HG02759 (cell line): ENCODE data around the gene LMOD2.

Experiments used
- ATAC-seq: cut with Tn5 transposase; IDR thresholded peaks from one replicate; pipeline ENCODE4 v1.9.1; 2021; ENCODE audit warnings: mild to moderate bottlenecking, moderate library complexity; ENCODE audit not compliant: unreplicated experiment

Gene LMOD2

DNA sequence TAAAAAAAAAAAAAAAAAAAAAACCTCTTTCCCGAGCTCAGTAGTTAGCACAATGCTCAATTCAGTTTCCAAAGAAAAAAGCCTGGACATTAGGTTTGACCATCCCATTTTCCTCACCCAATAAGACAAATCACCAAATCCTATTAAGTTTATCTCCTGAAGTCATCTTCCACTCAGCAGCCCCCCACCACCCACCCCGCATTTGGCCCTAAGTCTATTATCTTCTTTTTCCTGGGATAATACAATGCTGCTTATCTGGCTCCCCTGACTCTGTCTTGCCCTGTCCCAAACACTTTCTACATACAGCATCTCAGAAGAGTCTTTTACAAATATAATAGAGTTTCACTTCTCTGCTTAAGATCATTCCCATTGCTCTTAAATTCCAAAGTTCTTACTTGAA lies 17.8 kb upstream of the LMOD2 start:
- ATAC-seq, result no peak

DNA sequence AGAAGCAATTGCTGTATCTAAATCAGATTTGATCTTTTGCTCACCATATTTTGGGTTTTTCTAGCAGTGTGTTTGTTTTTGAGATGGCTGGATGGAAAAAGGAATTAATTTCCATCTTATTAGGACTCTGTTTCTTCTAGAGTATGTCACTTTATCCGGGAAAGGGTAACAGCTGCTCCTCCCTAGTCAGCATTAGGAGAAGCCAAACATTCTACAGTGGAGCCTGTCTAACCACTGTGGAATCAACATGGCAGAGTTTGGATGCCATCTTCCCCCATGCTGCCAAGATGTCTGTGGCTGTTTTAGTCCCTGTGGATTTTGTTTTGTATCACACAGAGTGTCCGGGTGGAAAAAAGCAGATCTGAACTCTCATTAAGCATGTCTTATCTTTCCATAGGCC lies 16.0 kb upstream of the LMOD2 start:
- no peak for ATAC-seq

DNA sequence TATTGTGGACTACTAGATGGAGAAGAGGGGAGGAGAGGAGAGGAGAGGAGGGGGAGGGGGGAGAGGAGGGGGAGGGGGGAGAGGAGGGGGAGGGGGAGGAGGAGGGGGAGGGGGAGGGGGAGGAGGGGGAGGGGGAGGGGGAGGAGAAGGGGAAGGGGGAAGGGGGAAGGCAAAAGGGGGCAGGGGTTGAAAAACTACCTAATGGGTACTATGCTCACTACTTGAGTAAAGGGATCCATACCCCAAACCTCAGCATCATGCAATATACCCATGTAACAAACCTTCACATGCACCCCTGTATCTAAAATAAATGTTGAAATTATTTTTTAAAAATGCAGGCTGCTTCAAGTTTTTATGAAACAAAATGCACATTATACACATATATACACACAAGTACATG lies 15.1 kb upstream of the LMOD2 start:
- no peak for ATAC-seq

DNA sequence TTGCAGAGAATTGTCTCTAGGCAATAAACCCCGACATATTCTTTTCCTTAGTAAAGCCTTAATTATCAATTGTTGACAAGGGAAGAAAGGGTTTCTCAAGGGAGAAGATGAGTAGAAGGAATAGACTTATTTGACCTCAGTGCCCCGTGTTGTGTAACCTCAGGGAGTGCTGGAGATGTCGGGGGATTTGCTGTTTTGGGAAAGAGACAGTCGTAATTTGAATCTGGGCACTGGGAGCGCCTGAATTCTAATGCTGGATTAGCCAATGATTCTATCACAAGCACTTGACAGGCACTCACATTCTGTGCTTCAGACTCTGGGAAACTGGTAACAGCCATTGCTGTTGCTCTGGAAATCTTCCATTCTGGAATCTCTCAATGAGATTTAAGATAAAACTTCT lies 13.8 kb upstream of the LMOD2 start:
- ATAC-seq, result no peak

DNA sequence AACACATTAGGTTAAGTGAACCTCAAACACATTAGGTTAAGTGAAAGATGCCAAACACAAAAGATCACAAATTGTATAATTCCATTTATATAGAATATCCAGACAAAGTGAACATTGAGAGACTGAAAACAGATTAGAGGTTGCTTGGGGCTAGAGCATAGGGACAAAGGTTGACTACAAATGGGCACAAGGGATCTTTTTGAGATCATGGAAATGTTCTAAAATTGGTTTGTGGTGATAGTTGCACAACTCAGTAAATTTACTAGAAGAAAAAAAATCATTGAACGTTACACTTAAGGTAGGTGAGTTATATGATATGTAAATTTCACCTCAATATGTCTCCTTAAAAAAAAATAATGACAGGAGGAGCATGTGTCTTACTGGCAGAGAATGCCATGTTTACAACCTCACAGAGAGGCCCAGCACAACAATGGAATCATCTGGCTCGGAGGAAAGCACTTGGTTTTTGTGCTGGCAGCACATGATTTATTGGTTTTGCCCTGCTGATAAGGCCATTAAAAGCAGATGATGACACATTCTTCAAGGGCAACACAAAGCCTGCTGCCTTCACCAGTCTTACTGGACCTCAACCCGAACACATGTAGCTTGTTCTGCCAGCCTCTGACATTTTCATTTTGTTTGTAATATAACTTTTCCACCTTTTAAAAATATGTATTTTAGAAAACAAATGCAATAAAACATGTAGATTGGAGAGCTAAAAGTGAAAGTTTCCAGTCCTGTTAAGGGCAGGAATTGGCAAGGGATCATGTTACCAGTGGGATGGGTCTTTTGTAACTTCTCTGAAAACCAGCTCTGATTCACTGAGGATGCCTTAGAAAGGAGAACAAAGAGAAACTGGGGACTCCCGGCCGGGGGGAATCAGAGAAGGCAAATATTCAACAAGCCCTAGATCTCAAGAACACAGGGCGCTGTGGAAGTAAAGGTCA lies 11.9 kb upstream of the LMOD2 start:
- ATAC-seq, result no peak

DNA sequence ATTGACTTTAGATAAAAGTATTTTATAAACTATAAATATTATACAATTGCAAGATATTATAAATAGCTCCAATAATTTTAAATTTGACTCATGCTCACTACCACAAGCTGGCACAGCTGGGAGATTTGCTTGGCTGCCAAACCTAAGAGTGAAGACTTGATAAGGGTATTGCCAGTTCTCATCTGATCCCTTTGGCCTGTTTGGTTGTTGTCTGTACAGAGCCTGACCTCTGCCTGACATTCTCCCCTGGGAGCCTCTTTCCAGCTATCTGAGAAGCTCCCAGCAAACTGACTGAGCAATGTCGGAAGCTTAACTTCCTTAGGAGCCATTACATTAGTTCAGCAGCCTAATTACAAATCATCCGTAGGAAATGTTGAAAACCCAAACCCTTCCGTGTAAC lies 10.2 kb upstream of the LMOD2 start:
- ATAC-seq, result no peak

DNA sequence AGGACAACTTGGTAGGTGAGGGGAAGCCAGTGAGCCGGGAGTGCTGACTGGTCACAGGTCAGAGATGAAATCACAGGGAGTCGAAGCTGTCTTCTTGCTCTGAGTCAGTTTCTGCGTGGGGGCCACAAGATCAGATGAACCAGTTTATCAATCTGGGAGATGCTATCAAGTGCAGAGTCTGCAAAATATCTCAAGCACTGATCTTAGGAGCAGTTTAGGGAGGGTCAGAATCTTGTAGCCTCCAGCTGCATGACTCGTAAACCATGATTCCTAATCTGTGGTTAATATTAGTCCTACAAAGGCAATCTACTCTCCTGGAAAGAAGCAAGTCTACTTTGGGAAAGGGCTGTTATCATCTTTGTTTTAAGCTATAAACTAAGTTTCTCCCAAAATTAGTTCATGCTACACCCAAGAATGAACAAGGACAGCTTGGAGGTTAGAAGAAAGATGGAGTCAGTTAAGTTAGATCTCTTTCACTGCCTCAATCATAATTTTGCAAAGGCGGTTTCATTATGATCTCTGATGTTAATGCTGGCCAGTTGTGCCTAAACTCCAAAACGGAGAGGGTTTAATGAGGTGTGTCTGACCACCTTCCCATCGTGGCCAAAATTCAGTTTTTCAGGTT lies 8.4 kb upstream of the LMOD2 start:
- no peak for ATAC-seq

DNA sequence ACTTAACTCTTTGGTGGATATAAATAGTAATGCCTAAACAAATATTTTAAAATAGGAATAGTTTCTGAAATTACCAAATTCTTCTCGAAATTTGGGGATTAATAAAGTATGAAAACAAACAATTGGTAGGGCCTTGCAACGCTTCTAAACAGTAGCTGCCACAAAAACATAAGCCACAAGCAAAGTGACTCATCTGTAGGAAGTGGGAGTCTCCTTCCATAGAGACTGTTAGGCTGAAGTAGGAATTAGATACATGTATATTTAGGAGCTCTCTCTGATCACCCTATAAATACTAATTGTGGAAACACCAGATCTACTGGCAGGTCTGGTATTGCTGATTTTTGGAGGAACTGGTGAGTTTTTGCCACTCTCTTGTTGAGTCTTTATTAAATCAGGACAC lies 5.7 kb upstream of the LMOD2 start:
- ATAC-seq, result no peak

DNA sequence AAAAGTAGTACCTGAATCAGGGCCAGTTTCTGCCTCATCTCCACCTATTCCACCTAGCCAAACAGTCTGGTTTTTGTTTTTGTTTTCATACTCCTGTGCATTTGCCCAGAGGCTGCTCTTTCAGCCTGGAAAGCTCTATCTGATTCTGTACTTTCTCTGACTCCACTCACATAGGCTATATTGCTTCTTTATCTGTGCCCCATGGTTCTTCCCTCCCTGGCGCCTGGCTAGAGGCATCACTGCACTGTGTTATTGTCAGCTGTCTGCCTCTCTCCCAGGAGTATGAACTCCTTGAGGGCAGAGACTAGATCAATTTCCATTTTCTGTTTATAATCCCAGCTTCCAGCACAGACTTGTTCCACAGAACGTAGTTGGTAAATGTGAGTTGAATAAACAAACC lies 5.1 kb upstream of the LMOD2 start:
- no peak for ATAC-seq

DNA sequence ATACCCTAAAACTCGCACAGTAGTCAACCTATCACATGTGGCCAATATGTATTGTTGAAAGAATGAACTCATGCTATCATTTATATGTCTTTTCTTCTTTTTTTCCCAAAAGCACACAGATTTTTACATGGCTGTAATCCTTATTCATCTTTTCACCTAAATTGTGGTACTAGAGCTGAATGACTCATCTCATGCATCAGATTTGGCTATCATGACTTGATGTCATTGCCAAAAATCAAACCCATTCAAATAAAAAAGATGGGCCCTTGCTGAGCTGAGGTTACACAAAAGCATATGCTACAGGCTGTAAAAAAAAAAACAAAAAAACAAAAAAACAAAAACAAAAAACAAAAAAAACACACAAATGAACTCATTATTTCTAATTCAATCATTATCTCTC lies 3.3 kb upstream of the LMOD2 start:
- ATAC-seq, result no peak

DNA sequence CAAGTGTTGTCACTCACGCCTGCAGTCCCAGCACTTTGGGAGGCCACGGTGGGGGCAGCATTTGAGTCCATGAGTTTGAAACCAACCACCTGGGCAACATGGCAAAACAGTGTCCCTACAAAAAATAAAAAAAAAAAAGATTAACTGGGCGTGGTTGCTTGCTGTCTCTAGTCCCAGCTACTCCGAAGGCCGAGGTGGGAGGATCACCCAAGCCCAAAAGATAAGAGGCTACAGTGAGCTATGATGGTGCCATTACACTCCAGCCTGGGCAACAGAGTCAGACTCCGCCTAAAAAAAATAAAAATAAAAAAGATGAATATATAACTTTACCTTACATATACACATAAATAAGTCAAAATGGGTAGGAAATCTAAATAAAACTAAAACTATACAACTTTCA lies 2.5 kb upstream of the LMOD2 start:
- no peak for ATAC-seq

DNA sequence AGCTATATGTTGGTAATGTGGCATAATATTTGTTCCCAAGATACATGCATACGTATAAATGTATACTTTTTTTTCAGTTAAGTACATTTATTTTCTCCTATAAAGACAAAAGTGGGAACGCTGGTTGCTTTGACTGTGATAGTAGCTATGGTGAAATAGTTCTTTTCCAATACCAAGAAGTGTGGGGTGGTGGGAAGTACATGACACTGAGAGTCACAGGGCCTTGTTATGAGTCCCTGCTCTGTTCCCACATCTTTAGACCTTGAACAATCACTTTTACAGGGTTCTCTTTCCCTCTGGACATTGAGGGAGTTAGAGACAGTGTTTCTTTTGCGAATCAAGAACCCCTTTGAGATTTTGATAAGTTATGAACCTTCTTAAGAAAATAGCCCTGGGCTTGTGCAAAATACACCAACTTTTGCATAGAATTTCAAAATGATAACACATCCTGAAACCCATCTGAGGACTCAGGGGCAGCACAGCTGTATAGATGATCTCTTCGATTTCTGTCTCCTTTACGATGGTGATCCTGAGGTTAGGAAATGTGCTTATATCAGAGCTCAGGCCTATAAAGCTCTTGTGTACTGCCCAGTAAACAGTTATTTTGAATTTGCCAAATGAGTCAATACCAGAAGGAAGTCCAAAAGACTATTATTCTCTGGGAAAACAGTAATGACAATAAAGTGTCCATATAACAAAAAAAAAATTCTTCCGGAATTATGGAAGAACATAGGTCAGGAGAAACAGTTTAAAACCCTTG lies 1.1 kb downstream of the LMOD2 start:
- no peak for ATAC-seq

DNA sequence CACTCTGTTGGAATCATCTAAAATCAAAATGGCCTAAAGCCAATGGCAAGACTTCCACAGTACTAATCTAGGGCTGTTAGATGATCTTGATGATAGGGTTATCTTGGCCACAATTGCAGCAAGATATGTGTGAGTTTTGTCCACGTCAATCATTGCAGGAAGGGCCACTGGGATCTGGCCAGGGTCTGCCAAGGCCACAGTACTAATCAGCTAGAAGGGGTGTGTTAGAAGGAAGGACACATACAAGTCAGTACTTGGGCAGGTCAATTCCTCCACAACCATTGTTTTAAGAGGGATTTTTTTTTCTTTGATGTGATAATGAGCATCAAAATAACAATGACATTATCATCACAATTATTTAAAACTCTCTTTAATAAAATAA lies 1.6 kb downstream of the LMOD2 start:
- no peak for ATAC-seq

DNA sequence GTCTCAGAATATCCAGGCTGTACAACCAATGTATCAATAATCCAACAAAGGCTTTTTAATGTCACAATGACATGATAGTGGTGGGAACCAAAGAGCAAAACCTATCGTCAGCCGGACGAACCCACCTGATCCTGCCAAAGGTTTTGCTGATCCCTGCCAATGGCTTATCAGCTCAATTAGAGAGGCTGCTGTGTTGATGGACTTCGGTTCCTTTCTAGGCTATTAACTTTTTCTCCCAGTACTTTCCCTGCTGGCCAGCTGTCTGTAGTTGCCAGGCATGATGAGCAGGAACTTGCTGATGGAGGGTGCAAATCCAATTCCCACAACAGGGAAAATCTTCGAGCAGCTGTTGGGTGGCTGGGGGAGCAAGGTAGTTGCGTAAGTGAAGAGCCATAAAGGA lies 2.4 kb downstream of the LMOD2 start:
- no peak for ATAC-seq

DNA sequence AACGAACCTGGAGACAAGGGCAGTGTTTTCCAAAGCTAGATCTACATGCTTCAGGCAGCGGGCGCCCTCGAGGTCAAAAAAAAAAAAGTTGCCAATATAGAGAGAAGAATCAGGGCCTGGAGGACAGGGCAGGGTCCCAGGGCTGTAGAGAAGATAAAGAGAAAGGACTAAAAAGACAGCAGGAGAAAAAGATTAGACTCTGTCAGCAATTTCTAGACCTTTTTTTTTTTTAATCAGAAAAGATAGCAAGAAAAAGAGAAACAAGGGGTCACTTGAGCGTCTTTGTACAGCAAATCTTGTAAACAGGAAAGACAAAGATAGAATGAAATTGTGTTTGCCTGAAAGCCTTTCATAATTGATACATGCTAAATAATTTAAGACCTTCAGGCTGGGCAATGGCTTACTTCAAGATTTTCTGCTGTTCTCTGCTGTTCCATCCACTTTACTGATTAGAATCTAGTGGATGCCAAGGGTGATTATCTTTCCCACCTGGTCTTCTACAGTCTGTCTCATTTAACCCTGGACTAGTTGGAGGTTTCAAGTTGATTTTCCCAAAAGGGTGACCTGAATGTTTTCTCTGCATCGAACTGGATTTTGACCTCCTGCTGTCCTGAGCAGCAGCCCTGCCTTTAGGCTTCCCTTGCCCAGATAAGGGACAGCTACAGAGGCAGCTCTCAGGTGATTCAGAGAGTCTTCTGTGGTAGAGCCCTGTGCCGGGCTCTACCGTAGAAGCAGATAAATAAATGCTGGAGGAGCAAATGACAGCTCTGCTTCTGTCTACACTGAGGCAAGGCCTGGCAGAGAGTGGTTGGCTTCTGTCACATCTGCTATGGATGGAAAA lies 5.1 kb downstream of the LMOD2 start:
- ATAC-seq, result no peak

DNA sequence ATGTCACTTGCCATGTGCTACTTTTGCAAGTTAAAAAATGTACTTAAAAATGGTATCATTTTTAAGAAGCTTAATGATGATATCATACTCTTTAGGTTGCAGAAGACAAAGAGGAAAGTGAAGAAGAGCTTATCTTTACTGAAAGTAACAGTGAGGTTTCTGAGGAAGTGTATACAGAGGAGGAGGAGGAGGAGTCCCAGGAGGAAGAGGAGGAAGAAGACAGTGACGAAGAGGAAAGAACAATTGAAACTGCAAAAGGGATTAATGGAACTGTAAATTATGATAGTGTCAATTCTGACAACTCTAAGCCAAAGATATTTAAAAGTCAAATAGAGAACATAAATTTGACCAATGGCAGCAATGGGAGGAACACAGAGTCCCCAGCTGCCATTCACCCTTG lies 6.1 kb downstream of the LMOD2 start:
- ATAC-seq, result no peak

DNA sequence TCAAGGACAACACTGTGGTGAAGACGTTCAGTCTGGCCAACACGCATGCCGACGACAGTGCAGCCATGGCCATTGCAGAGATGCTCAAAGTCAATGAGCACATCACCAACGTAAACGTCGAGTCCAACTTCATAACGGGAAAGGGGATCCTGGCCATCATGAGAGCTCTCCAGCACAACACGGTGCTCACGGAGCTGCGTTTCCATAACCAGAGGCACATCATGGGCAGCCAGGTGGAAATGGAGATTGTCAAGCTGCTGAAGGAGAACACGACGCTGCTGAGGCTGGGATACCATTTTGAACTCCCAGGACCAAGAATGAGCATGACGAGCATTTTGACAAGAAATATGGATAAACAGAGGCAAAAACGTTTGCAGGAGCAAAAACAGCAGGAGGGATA lies 6.6 kb downstream of the LMOD2 start:
- no peak for ATAC-seq

DNA sequence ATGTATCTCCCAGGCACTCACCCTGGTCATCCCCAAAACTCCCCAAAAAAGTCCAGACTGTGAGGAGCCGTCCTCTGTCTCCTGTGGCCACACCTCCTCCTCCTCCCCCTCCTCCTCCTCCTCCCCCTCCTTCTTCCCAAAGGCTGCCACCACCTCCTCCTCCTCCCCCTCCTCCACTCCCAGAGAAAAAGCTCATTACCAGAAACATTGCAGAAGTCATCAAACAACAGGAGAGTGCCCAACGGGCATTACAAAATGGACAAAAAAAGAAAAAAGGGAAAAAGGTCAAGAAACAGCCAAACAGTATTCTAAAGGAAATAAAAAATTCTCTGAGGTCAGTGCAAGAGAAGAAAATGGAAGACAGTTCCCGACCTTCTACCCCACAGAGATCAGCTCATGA lies 7.1 kb downstream of the LMOD2 start:
- ATAC-seq, result no peak

DNA sequence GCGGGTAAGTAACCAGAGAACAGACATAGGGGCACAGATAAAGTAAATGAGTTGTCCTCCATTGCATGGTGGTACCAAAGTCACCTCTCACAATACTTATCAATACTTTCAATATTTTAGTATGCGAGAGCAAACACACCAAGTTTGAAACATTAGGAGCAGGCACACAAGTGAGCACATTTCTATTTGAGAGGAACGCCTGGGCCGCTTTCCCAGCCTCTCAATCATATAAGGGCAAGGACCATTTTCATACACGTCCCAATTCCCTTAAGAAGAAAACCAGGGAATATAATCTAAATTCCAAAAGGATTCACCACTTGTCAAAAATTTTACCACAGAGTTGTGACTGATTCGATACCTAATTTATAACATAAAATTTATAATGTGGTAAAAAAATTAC lies 7.5 kb downstream of the LMOD2 start:
- no peak for ATAC-seq

DNA sequence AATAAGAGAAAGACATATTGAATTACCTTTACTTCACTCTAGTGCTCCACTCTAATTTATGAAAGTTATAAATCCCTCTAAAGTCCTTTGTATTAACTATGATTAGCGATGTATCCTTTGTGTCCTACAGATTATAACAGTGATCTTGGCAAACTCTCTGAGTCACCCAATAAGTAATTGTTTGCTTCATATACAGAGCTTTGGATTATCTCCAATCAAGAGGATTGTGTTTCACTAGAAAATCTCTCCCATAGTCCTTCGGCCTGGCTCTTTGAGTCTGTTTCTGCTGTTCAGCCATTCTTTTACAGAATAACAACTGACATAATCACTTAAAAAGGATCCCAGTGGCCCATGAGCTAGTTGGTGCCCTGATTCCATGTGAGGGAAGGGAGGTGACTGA lies 9.5 kb downstream of the LMOD2 start:
- no peak for ATAC-seq

DNA sequence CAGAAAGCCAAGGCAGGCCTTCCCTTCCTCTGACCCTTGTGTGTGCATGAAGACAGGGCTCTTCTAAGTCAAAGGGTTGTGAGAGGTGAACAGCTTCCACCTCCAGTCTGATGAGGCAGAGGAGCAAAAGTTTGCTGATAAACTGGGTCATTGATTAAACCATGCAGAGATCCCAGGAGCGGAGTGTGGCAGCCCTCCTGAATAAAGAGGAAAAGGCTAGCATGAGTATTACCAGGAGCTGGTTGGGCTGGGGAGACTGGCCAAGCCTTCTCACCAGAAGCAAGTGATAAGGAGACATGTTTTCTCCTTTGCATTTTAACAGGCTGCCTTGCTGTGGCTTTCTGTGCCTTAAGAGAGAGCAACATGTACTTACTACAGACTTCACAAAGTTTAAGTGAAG lies 10.2 kb downstream of the LMOD2 start:
- ATAC-seq, result no peak
